AG20443 (cell line): ENCODE measurements around the gene RALY.

ENCODE experiments used
- DNase-seq: peaks from one replicate; pipeline ENCODE4 v3.0.0; 2012; ENCODE audit warnings: low spot score, mixed read lengths

The RALY gene

GRCh38 chr20:34047010-34047687, 53.4 kb downstream of the RALY start:
- DNase-seq: no peak

DNA sequence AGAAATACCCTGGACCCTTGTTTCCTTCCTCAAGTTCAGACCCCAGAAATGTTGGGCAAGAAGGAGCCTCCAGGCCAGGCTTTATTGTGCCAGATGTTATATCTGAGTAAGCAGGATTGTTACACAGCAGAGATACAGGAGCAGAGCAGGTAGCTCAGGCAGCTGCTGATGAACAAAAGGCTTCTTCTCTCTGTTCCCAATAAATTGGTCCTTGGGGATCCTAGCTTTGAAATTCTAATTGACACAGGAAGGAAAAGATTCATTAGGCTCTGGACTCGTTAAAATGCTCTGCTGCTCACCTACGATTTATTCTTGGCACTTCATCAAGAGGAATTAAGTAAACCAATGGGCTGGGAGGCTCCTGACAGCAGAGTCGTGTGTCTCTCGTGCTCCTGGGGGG, 54.2 kb downstream of the RALY start:
- DNase-seq: no peak

DNA sequence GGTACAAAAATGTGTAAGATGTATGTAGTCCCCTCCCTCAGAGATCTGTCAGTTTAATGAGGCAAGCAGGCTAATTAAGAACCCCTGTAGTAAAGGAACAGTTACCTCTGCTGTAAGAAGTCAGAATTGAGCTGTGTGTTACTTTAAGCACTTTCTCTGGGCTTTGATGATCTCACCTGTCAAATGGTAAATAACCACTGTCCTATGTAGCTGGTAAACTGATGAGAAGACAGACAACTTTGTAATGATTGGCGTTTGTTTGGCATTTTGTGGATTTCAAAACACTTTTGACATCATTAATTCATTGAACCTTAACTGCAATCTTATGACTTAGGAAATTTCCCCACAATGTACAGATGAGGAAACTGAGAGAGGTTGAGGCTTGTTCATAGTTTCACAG, 55.7 kb downstream of the RALY start:
- no peak for DNase-seq

DNA sequence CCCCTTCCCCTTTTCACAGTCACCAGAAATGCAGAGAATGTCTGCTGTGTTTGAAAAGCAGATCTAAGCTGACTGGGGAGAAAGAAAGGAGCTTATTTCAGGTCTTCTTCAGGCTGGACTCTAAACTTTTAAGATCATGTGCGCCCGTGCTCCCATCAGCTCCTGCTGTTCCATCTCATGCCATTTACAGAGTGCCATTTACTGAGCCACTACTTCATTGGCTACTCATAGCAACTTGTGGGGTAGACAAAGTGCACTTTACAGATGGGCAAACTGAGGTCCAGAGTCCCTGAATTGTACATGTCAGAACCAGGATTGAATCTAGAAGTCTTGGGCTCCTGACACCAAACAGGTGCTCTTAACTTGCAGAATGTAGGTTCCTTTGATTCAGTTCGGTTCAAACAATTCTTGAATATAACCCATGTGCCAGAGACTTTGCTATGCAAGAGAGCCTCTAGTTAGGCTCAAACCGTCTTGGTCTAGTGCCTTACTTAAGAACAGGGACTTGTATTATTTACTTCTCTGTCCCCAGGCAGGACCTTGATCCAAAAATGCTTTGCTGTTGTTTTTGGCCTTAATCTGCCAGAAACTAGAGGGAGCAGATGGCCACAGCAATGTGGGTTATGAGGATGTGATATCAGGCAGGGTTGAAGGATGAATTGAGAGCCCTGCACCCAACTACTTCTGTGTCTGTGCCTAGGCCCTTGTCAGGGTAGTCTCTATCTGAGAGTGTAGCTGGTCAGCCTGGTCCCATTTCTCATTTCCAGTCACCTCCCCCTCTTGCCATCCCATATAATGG, 56.4 kb downstream of the RALY start:
- peak; percentile 26 for DNase-seq

GRCh38 chr20:34052414-34052813, 58.7 kb downstream of the RALY start:
- DNase-seq: no peak

DNA sequence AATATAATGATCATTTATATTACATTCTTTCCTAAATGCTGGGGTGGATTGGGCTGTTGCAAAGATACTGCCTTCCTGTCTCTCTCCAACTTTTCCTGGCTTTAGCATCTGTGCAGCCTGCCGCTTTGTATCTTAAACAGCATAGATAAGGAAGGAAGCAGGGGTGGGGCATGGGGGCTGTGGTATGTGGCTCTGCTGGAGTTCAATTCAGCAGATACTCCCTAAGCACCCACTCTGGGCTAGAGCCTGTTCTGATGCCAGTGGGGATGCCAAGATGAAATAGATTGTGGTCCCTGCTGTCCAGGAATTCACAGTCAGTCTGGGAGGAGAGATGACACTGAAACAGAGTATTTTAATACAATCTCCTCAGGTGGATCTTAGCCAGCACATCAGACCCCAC, 61.6 kb downstream of the RALY start:
- DNase-seq: no peak

DNA sequence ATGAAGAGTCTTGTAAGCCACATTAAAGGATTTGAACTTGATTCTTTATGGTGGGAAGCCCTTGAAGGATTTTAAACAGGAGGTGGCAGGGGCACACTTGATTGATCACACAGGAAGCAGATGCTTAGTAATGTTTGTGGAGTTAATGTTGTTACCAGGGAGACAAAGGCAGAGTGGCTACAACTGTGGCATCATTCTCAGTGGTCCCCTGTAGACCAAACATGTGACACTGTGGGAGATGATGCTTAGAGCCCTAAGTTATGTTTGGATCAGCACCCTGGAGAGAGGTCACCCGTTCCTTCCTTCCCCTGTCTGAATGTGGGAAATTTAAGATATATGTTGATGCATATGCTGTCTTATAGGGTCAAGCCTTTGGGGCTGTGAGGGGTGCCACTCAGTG, 65.1 kb downstream of the RALY start:
- no peak for DNase-seq

- no peak for DNase-seq
Observed at GRCh38 chr20:34060970-34061369, 67.3 kb downstream of the RALY start.

- DNase-seq: no peak
Observed at GRCh38 chr20:34061695-34062094, 68.0 kb downstream of the RALY start.

DNA sequence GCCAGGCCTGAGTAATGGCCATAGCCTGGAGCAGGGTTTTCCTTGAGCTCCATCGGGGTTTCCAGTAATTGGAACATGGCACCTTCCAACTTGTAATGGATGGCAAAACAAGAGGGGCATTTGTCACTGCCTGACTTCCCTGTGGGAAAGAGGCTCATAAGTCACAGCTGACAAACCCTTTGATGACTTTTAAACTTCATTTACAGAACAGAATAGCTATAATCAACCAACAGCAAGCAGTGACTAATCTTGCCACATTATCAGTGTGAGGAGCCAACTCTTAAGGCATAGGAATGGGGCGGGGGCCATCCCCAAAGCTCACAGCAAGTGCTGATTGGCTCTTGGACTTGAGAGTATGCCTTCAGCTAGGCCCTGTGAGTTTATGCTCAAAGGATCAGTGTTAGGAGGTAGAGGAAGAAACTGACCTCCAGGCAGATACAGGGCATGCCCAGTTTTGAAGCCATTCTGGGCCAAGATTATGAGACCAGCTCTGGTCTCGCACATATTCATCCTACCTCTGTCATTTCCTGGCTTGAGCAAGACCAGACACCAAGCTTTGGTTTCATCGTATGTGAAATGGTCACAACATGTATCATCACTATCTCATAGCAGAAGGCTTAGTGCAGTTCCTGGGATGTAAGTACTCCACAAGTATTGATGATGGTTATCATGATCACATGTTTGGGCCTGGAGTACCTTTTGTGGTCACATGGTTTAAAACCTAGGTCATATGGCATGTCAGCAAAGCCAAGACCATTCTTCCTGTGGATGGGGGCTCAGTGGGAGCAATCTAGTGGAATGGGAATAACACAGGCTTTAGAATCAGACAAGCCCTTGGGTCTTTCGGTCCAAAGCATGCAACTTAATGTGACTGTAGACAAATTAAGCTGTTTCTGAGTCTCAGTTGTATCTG, 69.1 kb downstream of the RALY start:
- DNase-seq: peak; percentile 50

- no peak for DNase-seq
Observed at GRCh38 chr20:34064286-34064685, 70.6 kb downstream of the RALY start.

DNA sequence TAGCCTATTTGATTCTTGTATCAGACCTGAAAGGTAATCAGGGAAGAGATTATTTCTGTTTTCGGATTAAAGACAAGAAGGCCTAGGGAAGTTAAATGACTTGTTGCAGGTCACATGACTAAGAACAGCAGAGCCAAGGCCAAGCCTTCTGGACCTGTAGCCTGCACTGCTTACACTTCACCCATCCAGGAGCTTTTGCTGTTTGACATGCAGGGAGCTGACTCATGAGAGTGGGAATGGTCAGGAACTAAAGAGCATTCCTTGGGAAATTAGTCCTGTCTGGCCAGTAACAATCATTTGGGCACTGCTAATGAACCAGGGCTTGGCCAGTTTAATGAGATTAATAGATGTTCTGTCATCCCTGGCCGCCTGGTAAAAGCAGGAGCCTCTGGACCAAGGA, 71.5 kb downstream of the RALY start:
- peak; percentile 64 for DNase-seq

DNA sequence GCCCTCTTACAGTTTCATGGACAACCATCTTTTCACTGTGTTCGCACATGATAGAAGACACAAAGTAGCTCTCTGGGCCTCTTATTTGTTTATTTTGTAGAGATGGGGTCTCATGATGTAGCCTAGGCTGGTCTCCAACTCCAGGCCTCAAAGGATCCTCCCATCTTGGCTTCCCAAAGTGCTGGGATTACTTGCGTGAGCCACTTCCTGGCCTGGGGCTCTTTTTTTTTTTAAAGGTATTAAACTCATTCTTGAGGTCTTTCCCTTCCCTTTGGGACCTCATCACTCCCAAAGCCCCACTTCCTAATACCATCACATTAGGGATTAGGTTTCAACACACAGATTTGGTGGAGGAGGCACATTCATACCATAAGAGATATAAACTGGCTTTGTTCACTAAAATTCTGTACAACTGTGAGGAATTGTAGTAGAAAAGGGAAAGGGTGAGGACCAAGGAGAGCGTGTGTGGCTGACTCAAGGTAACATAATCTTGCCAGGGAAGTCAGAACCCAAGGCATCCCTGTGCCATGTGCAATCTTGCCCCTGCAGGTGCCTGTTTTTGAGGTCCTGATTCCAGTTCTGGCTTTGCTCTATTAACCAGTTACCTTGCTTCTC, 72.9 kb downstream of the RALY start:
- DNase-seq: no peak

GRCh38 chr20:34068001-34068400, 74.3 kb downstream of the RALY start:
- no peak for DNase-seq

- DNase-seq: peak; percentile 78
Observed at GRCh38 chr20:34069341-34070078, 75.8 kb downstream of the RALY start.

- DNase-seq: no peak
Observed at GRCh38 chr20:34070079-34070439, 76.3 kb downstream of the RALY start.

DNA sequence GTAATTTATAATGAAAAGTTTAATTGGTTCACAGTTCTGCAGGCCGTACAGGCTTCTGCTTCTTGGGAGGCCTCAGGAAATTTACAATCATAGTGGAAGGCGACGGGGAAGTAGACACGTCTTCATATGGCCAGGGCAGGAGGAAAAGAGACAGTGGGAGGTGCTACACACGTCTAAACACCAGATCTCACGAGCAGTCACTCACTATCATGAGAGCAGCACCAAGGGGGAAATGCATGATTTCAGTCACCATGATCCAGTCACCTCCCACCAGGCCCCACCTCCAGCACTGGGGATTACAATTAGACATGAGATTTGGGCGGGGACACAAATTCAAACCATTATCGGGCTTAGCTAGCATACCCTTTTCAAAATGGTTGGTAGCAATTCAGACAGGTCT, 77.1 kb downstream of the RALY start:
- DNase-seq: no peak

GRCh38 chr20:34072076-34072475, 78.4 kb downstream of the RALY start:
- no peak for DNase-seq

DNA sequence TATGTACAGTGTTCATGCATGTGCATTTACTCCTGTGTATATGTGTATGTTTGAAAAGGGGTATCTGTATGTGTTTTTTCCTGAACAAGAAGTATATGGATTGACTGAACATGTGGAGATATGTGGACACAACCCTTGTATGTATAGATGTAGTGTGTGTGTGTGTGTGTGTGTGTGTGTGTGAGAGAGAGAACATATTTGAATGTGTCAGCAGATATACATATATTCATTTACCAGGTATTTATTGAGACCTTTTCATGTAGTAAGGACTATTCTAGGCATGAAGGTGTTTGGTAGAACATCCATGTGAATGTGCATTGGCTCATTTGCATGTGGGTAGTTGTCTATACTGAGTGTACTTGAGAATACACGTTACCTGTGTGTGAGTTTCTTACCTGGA, 79.1 kb downstream of the RALY start:
- DNase-seq: no peak

DNA sequence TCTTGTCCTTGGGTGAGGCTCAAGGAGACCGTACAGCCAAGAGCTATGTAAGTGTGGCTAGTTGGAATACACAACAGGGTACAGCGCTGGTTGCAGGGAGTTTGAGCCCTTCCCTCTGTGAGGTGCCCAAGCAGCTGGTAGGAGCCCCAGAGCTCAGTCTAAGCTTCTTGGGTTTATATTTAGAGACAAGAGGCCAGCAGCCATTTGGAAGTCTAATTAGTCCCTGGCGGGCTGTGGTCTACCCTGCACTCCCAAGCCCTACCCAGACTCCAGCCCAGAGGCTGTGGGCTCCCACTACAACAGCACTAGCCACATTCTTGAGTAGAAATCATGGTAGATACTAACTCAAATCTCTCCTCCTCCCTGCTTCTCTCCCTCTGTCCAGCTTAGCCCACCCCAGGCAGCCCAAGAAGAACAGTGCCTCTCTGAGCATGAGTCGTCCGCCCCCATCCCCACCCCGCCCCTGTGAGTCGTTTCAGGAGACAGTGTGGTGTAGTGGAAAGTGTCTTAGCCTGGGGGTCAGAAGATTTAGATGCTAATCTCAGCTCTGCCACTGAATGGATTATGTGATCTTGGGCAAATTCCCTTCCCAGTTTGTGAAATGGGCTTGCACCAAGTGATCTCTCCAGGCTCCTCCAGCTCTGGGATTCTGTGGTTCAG, 80.5 kb downstream of the RALY start:
- peak; percentile 55 for DNase-seq

GRCh38 chr20:34075647-34076046, 81.9 kb downstream of the RALY start:
- DNase-seq: no peak
